GM12878 (cell line): Measurements from ENCODE around the gene DACT3. TPM values are rescaled to one million over a fixed set of nuclear protein-coding genes. Genes with fewer than 3 reads are reported as not detected.

Experiments
- CHD2 ChIP-seq: IDR thresholded peaks from 2 replicates; pipeline ENCODE4 v1.6.1; 2011; ENCODE audit warnings: low read depth, low read length, improper control_type of control experiment, borderline replicate concordance
- CHD4 ChIP-seq: fragments of 200-600 bp; sonication (generic); IDR thresholded peaks from 2 replicates; pipeline ENCODE4 v1.6.1; 2016; ENCODE audit warnings: mild to moderate bottlenecking
- CUX1 ChIP-seq: IDR thresholded peaks from 2 replicates; pipeline ENCODE4 v1.6.1; 2012; ENCODE audit warnings: improper control_type of control experiment, low read depth, low read length; ENCODE audit not compliant: insufficient replicate concordance
- E2F4 ChIP-seq: IDR thresholded peaks from 2 replicates; pipeline ENCODE4 v1.6.1; 2012; ENCODE audit warnings: low read depth, low read length, improper control_type of control experiment
- EGR1 ChIP-seq, 2 experiments: IDR thresholded peaks; 1 replicate in 1 of 2; 2 replicates in 1 of 2; pipeline ENCODE4 v1.6.1; 2011 to 2012; ENCODE audit warnings: low read depth in 2 of 2, low read length in 2 of 2, borderline replicate concordance in 1 of 2, mild to moderate bottlenecking in 1 of 2, moderate library complexity in 1 of 2
- FOS ChIP-seq: IDR thresholded peaks from 3 replicates; pipeline ENCODE4 v1.6.1; 2011; ENCODE audit warnings: borderline replicate concordance; ENCODE audit not compliant: insufficient read length; ENCODE audit errors: extremely low read depth
- JUND ChIP-seq: IDR thresholded peaks from 2 replicates; pipeline ENCODE4 v1.6.1; 2012; ENCODE audit warnings: low read depth, mild to moderate bottlenecking, low read length, improper control_type of control experiment, moderate library complexity
- MAX ChIP-seq: IDR thresholded peaks from 2 replicates; pipeline ENCODE4 v1.6.1; 2012; ENCODE audit warnings: low read depth, low read length, improper control_type of control experiment
- NRF1 ChIP-seq: conservative IDR thresholded peaks from 2 replicates; pipeline ENCODE4 v1.6.1; 2011; ENCODE audit warnings: mild to moderate bottlenecking, low read depth, low read length, improper control_type of control experiment
- RAD21 ChIP-seq: IDR thresholded peaks from 2 replicates; pipeline ENCODE4 v1.6.1; 2011; ENCODE audit warnings: mild to moderate bottlenecking, low read depth, low read length, moderate library complexity; ENCODE audit not compliant: insufficient read depth
- SMARCA5 ChIP-seq: fragments of 450-650 bp; IDR thresholded peaks from 2 replicates; pipeline ENCODE4 v1.6.1; 2017; ENCODE audit warnings: mild to moderate bottlenecking
- SP1 ChIP-seq: IDR thresholded peaks from one replicate; pipeline ENCODE4 v1.6.1; 2011; ENCODE audit warnings: low read depth, low read length
- STAT1 ChIP-seq: fragments of 450-650 bp; conservative IDR thresholded peaks from 2 replicates; pipeline ENCODE4 v1.6.1; 2014; ENCODE audit warnings: antibody characterized with exemption, mild to moderate bottlenecking
- TARDBP ChIP-seq: IDR thresholded peaks from 2 replicates; pipeline ENCODE4 v1.6.1; 2016; ENCODE audit warnings: borderline replicate concordance
- YBX1 ChIP-seq: fragments of 450-650 bp; IDR thresholded peaks from 2 replicates; pipeline ENCODE4 v1.6.1; 2016; ENCODE audit warnings: antibody characterized with exemption
- polyA plus RNA-seq, 11 experiments: library from polyadenylated mRNA; depleted of rRNA in 4 of 11; unstranded in 6 of 11; stranded (reverse) in 5 of 11; fragments of >200 nt; fragmentation: Nextera tagmentation in 4 of 11; fragmentation: Illumina TruSeq in 1 of 11; extraction: Ambion mirVana in 4 of 11; extraction: Trizol in 1 of 11; gene quantifications; 1 replicate in 1 of 11; 2 replicates in 10 of 11; pipeline versions ENCODE4 v1.2.1 to v1.2.3, GENCODE V29; 2011 to 2016; ENCODE audit warnings: inconsistent platforms in 2 of 11, missing spikeins in 2 of 11, low read depth in 1 of 11
- total RNA-seq, 4 experiments: library from RNA; depleted of rRNA in 3 of 4; stranded (reverse); fragments of >200 nt in 3 of 4; fragmentation: Illumina TruSeq in 1 of 4; extraction: Trizol in 1 of 4; gene quantifications; 2 replicates each; pipeline versions ENCODE4 v1.2.1 to v1.2.3, GENCODE V29; 2013 to 2021
- TF ChIP-seq, protein P1 (sequence below): fragments of 450-650 bp; IDR thresholded peaks from 2 replicates; pipeline ENCODE4 v1.6.1; 2016; ENCODE audit warnings: mild to moderate bottlenecking
- TF ChIP-seq, protein P2 (sequence below): fragments of 450-650 bp; IDR thresholded peaks from 2 replicates; pipeline ENCODE4 v1.6.1; 2017; ENCODE audit warnings: mild to moderate bottlenecking, moderate library complexity

Gene DACT3
- total and polyA plus RNA-seq, 10 of the 15 experiments (the other 5 are each of a cell fraction or from before 2014, with no cell fraction given), result 0.05 to 2.5 (median 0.35) TPM; not detected in 1

DNA sequence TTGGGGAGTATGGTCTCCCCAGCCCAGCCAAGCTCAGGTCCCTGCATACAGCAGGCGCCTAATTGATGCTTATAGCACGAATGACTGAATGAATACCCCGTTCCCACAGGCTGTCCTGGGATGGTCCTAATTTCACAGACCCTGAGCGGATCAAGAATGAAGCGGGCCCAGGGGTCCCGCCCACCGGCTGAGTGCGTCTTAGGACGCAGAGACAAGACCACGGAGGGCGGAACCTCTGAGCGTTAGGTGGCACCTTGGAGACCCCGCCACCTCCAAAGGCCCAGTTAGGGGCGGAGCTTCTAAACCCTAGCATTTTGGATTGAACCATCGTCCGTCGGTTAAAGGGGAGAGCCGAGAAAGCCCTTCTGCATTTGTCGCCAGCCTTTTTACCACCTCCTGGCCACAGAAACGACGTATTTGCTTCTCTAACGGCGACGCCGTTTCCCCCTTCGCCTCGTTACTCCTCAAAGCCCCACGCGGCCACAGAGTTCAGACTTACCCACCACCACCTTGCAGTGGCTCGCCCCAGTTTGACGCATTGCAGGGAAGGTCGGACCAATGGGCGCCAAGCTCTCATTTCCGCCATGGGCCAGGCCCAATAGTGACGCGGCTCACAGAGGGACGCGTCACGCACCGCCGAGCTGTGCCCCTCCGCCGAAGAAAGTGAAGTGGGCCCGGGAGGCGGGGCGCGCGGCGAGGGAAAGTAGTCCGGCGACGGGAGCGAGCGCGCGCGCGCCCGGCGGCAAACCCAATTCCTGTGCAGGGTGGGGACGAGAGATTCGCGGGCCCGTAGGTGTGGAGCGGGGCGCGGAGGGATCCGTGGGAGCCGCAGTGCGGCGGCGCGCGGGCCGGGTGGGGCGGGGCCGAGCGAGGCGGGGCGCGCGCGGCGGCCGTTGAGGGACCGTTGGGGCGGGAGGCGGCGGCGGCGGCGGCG, 60.3 kb downstream of the DACT3 start (continued):
- peak; percentile 96 for TF ChIP-seq TARDBP
- TF ChIP-seq, protein P1, sequence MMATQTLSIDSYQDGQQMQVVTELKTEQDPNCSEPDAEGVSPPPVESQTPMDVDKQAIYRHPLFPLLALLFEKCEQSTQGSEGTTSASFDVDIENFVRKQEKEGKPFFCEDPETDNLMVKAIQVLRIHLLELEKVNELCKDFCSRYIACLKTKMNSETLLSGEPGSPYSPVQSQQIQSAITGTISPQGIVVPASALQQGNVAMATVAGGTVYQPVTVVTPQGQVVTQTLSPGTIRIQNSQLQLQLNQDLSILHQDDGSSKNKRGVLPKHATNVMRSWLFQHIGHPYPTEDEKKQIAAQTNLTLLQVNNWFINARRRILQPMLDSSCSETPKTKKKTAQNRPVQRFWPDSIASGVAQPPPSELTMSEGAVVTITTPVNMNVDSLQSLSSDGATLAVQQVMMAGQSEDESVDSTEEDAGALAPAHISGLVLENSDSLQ, result 0 out of 2 replicates have a peak, but pooled peaks have one; percentile 14
- no peak for TF ChIP-seq RAD21
- TF ChIP-seq CHD2, result peak; percentile 98
- TF ChIP-seq E2F4, result peak; percentile 41; the same call in 1 of the 2 replicates
- TF ChIP-seq STAT1, result peak; percentile 99
- TF ChIP-seq FOS, result peak; percentile 20
- TF ChIP-seq EGR1 (IDR thresholded peaks at IDR 0.05; ENCODE audit: borderline replicate concordance in 1 of 2, low read depth in 2 of 2, low read length in 2 of 2), result 0 out of 3 replicates have a peak, but pooled peaks of 1 of the 2 experiments have one; percentile 20
- no peak for TF ChIP-seq YBX1
- peak; percentile 94 for TF ChIP-seq SMARCA5
- no peak for TF ChIP-seq NRF1
- TF ChIP-seq MAX, result peak; percentile 78; the same call in 1 of the 2 replicates
- TF ChIP-seq, protein P2, sequence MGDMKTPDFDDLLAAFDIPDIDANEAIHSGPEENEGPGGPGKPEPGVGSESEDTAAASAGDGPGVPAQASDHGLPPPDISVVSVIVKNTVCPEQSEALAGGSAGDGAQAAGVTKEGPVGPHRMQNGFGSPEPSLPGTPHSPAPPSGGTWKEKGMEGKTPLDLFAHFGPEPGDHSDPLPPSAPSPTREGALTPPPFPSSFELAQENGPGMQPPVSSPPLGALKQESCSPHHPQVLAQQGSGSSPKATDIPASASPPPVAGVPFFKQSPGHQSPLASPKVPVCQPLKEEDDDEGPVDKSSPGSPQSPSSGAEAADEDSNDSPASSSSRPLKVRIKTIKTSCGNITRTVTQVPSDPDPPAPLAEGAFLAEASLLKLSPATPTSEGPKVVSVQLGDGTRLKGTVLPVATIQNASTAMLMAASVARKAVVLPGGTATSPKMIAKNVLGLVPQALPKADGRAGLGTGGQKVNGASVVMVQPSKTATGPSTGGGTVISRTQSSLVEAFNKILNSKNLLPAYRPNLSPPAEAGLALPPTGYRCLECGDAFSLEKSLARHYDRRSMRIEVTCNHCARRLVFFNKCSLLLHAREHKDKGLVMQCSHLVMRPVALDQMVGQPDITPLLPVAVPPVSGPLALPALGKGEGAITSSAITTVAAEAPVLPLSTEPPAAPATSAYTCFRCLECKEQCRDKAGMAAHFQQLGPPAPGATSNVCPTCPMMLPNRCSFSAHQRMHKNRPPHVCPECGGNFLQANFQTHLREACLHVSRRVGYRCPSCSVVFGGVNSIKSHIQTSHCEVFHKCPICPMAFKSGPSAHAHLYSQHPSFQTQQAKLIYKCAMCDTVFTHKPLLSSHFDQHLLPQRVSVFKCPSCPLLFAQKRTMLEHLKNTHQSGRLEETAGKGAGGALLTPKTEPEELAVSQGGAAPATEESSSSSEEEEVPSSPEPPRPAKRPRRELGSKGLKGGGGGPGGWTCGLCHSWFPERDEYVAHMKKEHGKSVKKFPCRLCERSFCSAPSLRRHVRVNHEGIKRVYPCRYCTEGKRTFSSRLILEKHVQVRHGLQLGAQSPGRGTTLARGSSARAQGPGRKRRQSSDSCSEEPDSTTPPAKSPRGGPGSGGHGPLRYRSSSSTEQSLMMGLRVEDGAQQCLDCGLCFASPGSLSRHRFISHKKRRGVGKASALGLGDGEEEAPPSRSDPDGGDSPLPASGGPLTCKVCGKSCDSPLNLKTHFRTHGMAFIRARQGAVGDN, result no peak
- no peak for TF ChIP-seq CUX1
- peak; percentile 96; the same call in 1 of the 2 replicates for TF ChIP-seq CHD4
- TF ChIP-seq JUND, result peak; percentile 99
- TF ChIP-seq SP1, result peak; percentile 96
